SJCRH30 (cell line): ENCODE measurements around the gene BDKRB1. TPM values are rescaled to one million over a fixed set of nuclear protein-coding genes. Genes with fewer than 3 reads are reported as not detected.

Source experiments
- DNase-seq, 2 experiments: peaks; one replicate each; pipeline ENCODE4 v3.0.0-alpha.2; 2015 to 2020
- H3K27ac ChIP-seq: fragments of 250-450 bp; sonication (Bioruptor Pico); 2 replicates; pipeline ENCODE4 v1.5.1; 2020; ENCODE audit warnings: mild to moderate bottlenecking, moderate library complexity
- H3K27me3 ChIP-seq: fragments of 250-450 bp; sonication (Bioruptor Pico); 2 replicates; pipeline ENCODE4 v1.5.1; 2020; ENCODE audit warnings: mild to moderate bottlenecking, moderate library complexity
- H3K36me3 ChIP-seq: fragments of 250-450 bp; sonication (Bioruptor Pico); 2 replicates; pipeline ENCODE4 v1.5.1; 2020; ENCODE audit warnings: mild to moderate bottlenecking, moderate library complexity
- H3K4me1 ChIP-seq: fragments of 250-450 bp; sonication (Bioruptor Pico); 2 replicates; pipeline ENCODE4 v1.5.1; 2020; ENCODE audit warnings: mild to moderate bottlenecking, moderate library complexity
- H3K4me3 ChIP-seq: fragments of 250-450 bp; sonication (Bioruptor Pico); 2 replicates; pipeline ENCODE4 v1.5.1; 2020; ENCODE audit warnings: mild to moderate bottlenecking, moderate library complexity
- H3K9me3 ChIP-seq: fragments of 250-450 bp; sonication (Bioruptor Pico); replicated peaks from 2 replicates; pipeline ENCODE4 v1.5.1; 2020; ENCODE audit warnings: mild to moderate bottlenecking, moderate library complexity
- total RNA-seq: library from RNA; depleted of rRNA; stranded (reverse); fragments of >200 nt; shearing (Covaris generic); gene quantifications from 2 replicates; pipeline ENCODE4 v1.2.3, GENCODE V29; 2014

Gene BDKRB1
- total RNA-seq, 1 experiment from 2014 or later: 2.3 TPM

DNA sequence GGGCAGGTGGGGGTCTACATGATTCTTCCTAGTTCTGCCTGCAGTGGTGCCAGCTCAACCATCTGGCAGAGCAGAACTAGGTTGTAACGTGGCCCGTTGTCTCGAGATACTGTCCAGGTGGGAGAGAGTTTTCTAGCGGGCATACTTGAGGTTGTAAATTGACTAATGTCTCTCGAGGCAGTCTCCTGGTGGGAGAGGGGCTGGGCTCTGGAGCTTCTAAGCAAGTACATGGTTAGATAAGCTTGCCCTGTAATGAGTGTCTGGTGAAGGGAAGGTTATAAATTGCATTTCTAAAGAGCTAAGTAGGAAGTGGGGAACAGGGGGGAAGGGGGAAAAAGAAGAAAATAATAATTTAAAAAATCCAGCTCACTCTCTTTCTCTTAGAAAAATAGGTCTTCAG, 18.1 kb downstream of the BDKRB1 start:
- H3K4me1 ChIP-seq: no peaks in the 10 kb centered on the region
- no peaks in the 10 kb centered on the region for H3K27me3 ChIP-seq
- H3K9me3 ChIP-seq: no peaks in the 10 kb centered on the region
- no peaks in the 10 kb centered on the region for H3K36me3 ChIP-seq
- no peak overlapping the region for H3K4me3 ChIP-seq
- H3K27ac ChIP-seq: no peak overlapping the region
- DNase-seq: no peak

DNA sequence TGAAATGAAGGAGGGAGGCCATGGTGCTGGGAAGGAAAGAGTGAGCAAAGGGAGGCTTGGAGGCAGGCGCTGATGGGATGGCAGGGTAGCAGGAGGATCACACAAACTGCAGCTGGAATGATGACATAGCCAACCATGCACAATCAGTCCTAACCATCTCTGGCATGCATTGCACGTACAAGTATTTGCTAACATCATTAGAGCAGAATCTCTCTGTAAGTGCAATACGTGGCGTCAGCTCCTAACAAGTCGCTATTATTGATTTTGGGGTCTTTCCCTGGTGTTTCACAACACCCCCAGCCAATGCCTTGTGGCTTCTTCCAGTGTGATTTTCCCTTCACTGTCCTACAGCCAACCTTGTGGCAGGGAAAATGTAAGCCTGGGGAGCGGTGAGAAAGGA, 18.5 kb downstream of the BDKRB1 start:
- H3K9me3 ChIP-seq: no peaks in the 10 kb centered on the region
- no peaks in the 10 kb centered on the region for H3K4me1 ChIP-seq
- no peak overlapping the region for H3K27ac ChIP-seq
- no peak overlapping the region for H3K4me3 ChIP-seq
- H3K27me3 ChIP-seq: no peaks in the 10 kb centered on the region
- no peak for DNase-seq
- H3K36me3 ChIP-seq: no peaks in the 10 kb centered on the region

DNA sequence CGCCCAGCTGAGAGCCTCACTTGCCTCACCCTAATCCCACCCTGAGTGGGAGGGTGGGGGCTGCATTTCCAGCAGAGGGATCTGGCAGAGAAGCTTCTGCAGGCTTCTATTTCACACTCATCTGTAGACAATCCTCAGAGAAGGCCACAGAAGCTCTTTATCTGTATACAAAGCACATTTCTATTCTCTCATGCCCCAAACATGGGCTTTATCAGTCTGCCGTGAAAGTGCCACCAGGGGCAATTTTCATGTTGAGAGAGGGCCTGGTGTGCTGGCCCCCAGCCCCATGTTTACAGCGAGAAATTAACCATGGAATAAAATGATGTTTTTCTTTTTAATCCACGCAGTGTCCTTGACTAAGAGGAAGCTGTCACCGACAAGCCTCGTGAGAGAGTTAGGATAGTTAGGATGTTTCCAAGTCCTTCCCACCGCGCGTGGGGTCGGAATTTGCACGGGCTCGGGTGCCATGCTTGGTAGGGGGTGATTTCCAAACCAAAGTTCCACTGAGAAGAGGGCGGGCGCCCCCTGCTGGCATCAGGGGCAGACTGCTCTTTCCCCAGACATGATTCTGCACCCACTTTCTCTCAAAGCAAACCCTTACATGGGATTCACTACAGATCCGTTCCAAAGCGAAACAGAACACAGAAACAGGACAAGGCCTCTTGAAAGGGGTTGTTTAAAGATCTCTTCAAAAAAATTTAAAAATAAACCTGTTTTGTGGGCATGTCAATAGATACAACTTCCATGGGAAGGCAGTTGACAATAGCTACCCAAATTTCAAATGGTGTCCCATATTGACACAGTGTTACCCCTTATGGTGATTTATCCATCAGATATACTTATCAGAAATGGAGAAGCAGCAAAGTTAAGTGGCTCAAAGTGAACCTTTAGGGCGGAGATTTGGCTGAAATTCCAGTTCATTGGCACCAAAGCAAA, 19.4 kb downstream of the BDKRB1 start:
- no peak overlapping the region for H3K27ac ChIP-seq
- no peaks in the 10 kb centered on the region for H3K9me3 ChIP-seq
- no peaks in the 10 kb centered on the region for H3K4me1 ChIP-seq
- peak; percentile 52 to 74 for DNase-seq
- no peak overlapping the region for H3K4me3 ChIP-seq
- no peaks in the 10 kb centered on the region for H3K27me3 ChIP-seq
- H3K36me3 ChIP-seq: no peaks in the 10 kb centered on the region

DNA sequence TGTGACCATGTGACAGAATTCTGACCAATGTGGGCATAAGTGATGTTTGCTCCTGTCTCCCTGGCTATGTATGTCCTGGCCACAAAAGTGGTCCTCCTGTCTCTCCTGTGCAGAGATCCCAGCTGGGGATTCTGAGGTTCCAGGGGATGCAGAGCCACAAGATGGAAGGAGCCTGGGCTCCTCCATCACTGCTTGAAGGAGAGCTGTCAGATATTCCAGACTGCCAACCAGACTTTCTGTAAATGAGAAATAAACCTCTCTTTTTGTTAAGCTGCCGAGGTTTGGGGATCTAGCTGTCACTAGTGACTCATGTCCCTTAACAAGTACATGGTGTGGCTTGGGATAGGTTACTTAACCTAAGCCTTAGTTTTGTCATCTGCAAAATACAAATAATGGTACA, 21.9 kb downstream of the BDKRB1 start:
- H3K36me3 ChIP-seq: no peaks in the 10 kb centered on the region
- H3K9me3 ChIP-seq: no peaks in the 10 kb centered on the region
- H3K27me3 ChIP-seq: no peaks in the 10 kb centered on the region
- DNase-seq: no peak
- no peak overlapping the region for H3K4me3 ChIP-seq
- H3K4me1 ChIP-seq: no peaks in the 10 kb centered on the region
- no peak overlapping the region for H3K27ac ChIP-seq

DNA sequence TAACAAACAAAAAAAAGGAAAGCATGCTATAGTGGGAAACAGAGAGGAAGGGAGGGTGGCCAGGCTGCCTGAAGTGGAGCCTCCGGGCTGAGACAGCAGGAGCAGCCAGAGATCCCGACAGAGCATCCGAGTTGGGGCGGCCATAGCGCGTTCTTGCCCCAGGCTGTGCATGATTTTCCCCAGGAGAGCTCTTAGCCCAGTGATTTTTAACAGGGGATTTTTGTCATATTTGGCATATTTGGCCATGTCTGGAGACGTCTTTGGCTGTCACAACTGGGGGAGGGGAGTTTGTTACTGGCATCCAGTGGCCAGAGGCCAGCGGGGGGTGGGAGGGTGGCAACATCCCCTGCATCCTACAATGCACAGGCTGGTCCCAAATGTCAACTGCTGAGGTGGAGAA, 23.6 kb downstream of the BDKRB1 start:
- DNase-seq: no peak
- Histone ChIP-seq H3K4me3 (no peak overlapping the region), H3K27me3 (no peaks in the 10 kb centered on the region), H3K9me3 (no peaks in the 10 kb centered on the region), H3K36me3 (no peaks in the 10 kb centered on the region), H3K27ac (no peak overlapping the region), H3K4me1 (no peaks in the 10 kb centered on the region)

DNA sequence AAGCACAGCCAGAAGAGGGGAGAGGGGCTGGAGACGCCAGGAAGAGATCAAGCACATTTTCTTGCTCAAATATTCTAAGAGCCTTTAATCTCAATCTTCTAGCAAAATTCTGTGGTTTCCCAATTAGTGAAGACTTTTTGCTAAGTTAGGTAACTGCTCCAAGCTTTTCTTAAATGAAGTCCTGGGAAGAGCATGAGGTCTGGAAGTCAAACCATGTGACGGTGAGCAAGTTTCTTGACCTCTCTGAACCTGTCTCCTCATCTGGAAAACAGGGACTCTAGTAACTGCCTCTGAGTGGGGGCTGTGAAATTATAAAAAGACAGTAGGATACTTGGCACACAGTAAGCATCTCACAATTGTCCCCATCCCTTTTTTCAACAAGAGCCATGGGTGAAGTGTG, 24.1 kb downstream of the BDKRB1 start:
- Histone ChIP-seq H3K36me3 (no peaks in the 10 kb centered on the region), H3K27ac (no peak overlapping the region), H3K4me3 (no peak overlapping the region), H3K4me1 (no peaks in the 10 kb centered on the region), H3K9me3 (no peaks in the 10 kb centered on the region), H3K27me3 (no peaks in the 10 kb centered on the region)
- DNase-seq: no peak

DNA sequence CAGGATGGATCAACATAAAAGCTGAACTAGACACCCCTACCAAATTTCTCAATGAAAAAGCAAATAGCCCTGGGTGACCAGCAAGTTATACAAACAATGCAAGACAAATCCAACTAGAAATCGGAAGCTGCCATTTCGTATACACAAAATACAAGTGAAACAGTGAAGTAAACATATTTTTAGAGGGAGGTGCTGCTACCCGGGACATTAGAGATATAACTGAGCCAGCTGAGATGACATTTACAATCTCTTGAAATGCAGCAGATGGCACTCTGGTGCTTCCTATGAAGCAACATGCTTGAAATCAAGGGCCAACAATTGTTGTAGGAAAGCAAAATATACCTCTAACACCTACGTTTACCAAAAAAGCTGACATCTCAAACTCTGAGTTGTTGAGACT, 25.5 kb downstream of the BDKRB1 start:
- no peak for DNase-seq
- Histone ChIP-seq H3K4me1 (no peaks in the 10 kb centered on the region), H3K36me3 (no peaks in the 10 kb centered on the region), H3K27ac (no peak overlapping the region), H3K9me3 (no peaks in the 10 kb centered on the region), H3K27me3 (no peaks in the 10 kb centered on the region), H3K4me3 (no peak overlapping the region)

DNA sequence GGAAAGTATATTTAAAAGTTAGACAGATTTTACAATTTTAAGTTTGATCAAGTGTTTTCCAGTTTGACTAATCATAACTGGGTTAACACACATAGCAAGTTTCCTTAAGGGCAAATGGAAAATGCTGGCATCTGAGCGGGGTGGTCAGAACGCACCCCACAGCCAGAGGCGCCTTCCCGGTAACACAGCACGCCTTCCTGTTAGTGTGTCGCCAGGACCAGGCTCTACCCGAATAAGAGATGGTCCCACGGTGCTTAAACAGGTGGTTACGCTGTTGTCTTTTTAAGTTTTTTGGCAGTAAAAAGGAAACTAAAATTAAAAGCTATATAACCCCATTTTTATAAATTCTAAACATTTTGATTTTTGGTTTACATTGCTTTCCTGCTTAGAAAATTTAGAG, 28.0 kb downstream of the BDKRB1 start:
- Histone ChIP-seq H3K4me3 (no peak overlapping the region), H3K4me1 (no peaks in the 10 kb centered on the region), H3K27me3 (no peaks in the 10 kb centered on the region), H3K36me3 (no peaks in the 10 kb centered on the region), H3K27ac (no peak overlapping the region), H3K9me3 (no peaks in the 10 kb centered on the region)
- no peak for DNase-seq

DNA sequence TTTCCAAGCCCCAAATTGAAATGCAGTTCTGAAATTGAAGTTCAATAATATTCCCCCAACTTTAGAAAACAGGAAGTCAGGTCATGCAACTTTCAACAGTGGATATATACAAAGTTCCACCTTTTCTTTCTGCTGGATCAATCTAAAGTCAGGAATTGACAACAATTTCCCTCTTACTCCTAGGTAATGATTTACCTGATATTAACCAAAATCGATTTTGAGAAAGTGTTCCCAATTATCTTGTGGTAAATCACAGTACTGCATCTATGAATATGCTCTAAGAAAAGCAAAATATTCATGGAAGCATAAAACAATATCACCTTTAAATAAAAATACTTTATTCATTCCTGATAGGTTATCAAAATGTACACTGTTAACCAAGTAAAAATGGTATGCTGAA, 28.4 kb downstream of the BDKRB1 start:
- H3K27me3 ChIP-seq: no peaks in the 10 kb centered on the region
- no peaks in the 10 kb centered on the region for H3K36me3 ChIP-seq
- H3K4me1 ChIP-seq: no peaks in the 10 kb centered on the region
- no peak overlapping the region for H3K27ac ChIP-seq
- no peak for DNase-seq
- no peaks in the 10 kb centered on the region for H3K9me3 ChIP-seq
- no peak overlapping the region for H3K4me3 ChIP-seq

DNA sequence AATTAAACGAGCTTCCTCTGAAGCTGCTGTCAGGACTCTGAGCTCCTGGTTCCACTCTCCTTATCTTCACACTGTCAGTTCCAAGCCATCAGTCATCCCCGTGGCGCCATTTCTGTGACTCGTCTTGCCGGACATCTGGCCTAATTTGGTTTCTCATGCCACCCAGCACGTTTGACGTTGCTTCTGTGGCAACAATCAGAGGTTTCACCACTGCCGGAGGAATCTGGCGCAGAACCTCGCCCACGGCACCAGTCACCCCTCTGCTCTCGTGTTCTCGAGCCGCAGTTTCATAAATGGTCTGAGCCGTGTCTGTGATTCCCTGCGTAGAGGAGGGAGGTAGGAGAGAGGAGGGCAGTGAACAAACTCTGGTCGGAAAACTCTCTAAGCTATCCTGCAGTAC, 29.7 kb downstream of the BDKRB1 start:
- Histone ChIP-seq H3K9me3 (no peaks in the 10 kb centered on the region), H3K36me3 (no peaks in the 10 kb centered on the region), H3K4me3 (no peak overlapping the region), H3K27me3 (no peaks in the 10 kb centered on the region), H3K4me1 (no peaks in the 10 kb centered on the region), H3K27ac (no peak overlapping the region)
- no peak for DNase-seq

DNA sequence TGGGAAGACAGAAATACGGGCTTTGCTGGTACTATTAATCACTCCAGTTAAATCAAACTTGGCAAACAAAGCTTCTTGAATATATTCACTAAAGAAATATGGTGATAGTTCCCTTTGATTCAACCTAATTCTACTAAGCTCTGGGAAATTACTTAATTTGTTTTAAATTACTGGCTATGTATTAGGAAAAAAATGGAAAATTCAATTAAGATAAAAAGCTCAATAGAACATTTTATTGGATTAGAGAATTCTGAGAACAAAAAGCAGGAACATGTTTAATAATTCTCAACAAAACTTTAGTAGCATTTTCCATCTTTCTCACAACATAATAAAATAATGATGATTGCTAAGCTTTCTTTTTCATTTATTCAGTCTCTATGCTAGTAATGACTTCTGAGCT, 30.2 kb downstream of the BDKRB1 start:
- no peak for DNase-seq
- no peaks in the 10 kb centered on the region for H3K27me3 ChIP-seq
- no peaks in the 10 kb centered on the region for H3K9me3 ChIP-seq
- H3K36me3 ChIP-seq: no peaks in the 10 kb centered on the region
- H3K27ac ChIP-seq: no peak overlapping the region
- H3K4me3 ChIP-seq: no peak overlapping the region
- H3K4me1 ChIP-seq: no peaks in the 10 kb centered on the region

DNA sequence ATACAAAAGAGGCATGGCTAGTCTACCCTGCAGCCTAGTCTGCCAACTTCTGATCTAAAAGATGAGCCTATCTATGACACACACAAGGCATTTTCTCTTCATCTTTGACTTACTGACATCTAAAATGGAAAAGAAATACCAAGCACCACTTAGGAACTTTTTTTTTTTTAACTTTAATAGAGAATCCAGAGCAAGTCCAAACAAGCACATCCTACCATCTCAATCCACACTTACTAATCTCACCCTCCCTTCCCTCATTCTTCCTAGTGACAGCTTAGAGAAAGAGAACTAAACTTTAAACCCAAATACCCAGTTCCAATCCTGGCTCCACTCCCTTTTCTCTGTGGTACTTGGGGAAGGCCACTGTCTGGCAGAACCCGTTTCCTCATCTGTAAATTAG, 31.8 kb downstream of the BDKRB1 start:
- Histone ChIP-seq H3K4me1 (no peaks in the 10 kb centered on the region), H3K36me3 (no peaks in the 10 kb centered on the region), H3K9me3 (no peaks in the 10 kb centered on the region), H3K4me3 (no peak overlapping the region), H3K27me3 (no peaks in the 10 kb centered on the region), H3K27ac (no peak overlapping the region)
- no peak for DNase-seq

DNA sequence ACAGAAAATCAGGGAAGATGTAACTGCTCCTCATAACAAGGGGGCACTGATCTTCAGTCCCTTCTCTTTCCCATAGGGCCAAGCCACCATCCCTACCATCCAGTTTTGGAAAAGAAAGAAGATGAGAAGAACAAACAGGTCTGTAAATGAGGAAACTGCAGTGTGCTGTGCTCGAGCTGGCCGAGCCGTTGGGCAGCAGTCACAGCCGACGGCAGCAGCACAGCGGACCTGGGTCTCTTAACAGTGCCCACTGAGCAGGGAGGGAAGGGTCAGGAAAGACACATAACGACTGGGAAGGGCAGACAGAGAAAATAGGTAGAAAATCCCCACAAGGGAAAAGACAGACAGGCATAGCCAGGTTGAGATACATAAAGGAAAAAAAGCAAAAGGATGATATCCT, 38.2 kb downstream of the BDKRB1 start:
- H3K27ac ChIP-seq: no peak overlapping the region
- no peaks in the 10 kb centered on the region for H3K36me3 ChIP-seq
- H3K4me1 ChIP-seq: no peaks in the 10 kb centered on the region
- no peak for DNase-seq
- no peak overlapping the region for H3K4me3 ChIP-seq
- H3K27me3 ChIP-seq: no peaks in the 10 kb centered on the region
- no peaks in the 10 kb centered on the region for H3K9me3 ChIP-seq

DNA sequence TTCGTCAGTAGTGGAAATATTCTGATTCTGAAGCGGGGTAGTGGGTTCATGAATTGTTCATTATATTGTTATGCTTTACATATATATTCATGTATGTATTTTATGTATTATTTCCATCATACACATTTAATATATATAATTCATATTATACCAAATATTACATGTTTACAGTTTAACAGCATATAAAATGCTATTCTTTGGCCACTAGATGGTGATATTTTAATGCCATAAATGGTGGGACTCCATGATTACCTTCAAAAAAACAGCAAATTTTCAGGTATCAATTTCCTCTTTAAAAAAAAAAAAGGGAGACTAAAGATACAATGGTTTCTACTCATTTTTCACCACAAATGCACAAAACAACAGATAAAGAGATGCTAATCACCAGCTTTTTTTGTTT, 41.0 kb downstream of the BDKRB1 start:
- H3K4me3 ChIP-seq: no peak overlapping the region
- H3K27ac ChIP-seq: no peak overlapping the region
- H3K4me1 ChIP-seq: no peaks in the 10 kb centered on the region
- H3K36me3 ChIP-seq: no peaks in the 10 kb centered on the region
- no peaks in the 10 kb centered on the region for H3K27me3 ChIP-seq
- DNase-seq: peak in 1 of 2 experiments; percentile 19
- no peaks in the 10 kb centered on the region for H3K9me3 ChIP-seq

DNA sequence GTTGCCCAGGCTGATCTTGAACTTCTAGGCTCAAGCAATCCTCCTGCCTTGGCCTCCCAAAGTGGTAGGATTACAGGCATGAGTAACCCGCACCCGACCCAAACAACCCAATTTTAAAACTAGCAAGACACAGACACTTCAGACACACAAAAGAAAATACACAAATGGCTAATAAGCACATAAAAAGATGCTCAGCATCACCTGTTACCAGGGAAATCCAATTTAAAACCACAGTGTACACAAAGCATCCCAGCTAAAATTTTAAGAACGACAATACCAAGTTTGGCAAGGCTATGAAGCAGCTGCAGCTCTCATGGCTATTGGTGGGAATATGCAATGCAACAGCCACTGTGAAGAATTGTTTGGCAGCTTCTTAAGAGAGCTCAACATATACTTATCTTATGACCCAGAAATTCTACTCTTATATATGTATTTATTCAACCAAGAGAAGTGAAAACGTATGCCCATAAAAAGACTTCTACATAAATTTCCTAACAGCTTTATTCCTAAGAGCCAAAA, 42.0 kb downstream of the BDKRB1 start:
- H3K27ac ChIP-seq: no peak overlapping the region
- DNase-seq: peak in 1 of 2 experiments; percentile 17
- H3K36me3 ChIP-seq: no peaks in the 10 kb centered on the region
- H3K4me1 ChIP-seq: no peaks in the 10 kb centered on the region
- H3K27me3 ChIP-seq: no peaks in the 10 kb centered on the region
- no peaks in the 10 kb centered on the region for H3K9me3 ChIP-seq
- H3K4me3 ChIP-seq: no peak overlapping the region

DNA sequence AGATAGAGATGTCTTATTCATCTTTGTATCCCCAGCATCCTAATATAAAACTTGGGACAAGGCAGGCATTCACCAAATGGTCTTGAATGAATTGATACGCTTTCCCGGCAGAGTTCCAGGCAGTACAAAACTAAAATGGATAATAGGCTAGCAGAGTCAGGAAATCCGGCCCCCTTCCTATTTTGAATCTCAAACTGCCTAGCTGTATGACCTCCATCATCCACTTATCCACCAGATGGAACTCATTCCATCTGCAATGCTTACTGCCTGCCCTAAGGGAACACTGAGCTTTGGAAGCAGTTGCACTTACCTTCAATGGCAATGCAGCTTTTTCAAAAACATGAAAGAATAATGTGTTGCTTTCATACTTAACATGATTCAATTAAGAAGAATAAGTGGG, 43.4 kb downstream of the BDKRB1 start:
- Histone ChIP-seq H3K27me3 (no peaks in the 10 kb centered on the region), H3K36me3 (peaks cover 4% of the 10 kb centered on the region; the same call in 1 of the 2 replicates), H3K4me1 (no peaks in the 10 kb centered on the region), H3K27ac (no peak overlapping the region), H3K4me3 (no peak overlapping the region), H3K9me3 (no peaks in the 10 kb centered on the region)
- no peak for DNase-seq
